Keratinocyte (primary cell): ENCODE measurements around the gene TMEM132D.

Experiments used
- EZH2 ChIP-seq: IDR thresholded peaks from one replicate; pipeline ENCODE4 v1.6.1; 2012; ENCODE audit warnings: inconsistent platforms, mild to moderate bottlenecking, low read length, moderate library complexity
- TF ChIP-seq, protein P1 (sequence below), 3 experiments: IDR thresholded peaks in 1 of 3; conservative IDR thresholded peaks in 1 of 3; optimal IDR thresholded peaks in 1 of 3; 2 replicates in 2 of 3; 3 replicates in 1 of 3; pipeline versions ENCODE3 to v1.5.1; 2011; ENCODE audit warnings: low read length in 3 of 3, mild to moderate bottlenecking in 3 of 3, moderate library complexity in 2 of 3, control low read depth in 1 of 3, inconsistent platforms in 1 of 3; ENCODE audit not compliant: insufficient read depth in 2 of 3; ENCODE audit errors: extremely low read depth in 1 of 3

DNA sequence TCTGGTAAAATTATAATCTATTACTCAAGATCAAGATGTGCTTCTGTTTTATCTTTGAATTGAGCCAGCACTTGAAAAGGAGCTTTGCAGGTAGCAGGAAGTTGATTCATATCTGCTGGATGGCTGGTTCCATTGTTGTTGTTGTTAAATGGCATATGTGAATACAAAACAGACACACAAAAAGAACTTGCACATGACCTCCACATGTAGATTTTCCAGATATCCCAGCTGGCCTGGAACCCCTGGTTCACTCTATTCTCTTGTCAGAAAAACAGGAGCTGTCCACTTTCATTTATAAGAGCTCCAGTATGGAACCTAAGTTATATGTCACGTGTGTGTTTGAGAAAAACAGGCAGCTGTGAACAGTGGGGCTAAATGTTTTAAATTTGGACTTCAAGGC is 273.9 kb downstream of the TMEM132D start:
- TF ChIP-seq, protein P1, sequence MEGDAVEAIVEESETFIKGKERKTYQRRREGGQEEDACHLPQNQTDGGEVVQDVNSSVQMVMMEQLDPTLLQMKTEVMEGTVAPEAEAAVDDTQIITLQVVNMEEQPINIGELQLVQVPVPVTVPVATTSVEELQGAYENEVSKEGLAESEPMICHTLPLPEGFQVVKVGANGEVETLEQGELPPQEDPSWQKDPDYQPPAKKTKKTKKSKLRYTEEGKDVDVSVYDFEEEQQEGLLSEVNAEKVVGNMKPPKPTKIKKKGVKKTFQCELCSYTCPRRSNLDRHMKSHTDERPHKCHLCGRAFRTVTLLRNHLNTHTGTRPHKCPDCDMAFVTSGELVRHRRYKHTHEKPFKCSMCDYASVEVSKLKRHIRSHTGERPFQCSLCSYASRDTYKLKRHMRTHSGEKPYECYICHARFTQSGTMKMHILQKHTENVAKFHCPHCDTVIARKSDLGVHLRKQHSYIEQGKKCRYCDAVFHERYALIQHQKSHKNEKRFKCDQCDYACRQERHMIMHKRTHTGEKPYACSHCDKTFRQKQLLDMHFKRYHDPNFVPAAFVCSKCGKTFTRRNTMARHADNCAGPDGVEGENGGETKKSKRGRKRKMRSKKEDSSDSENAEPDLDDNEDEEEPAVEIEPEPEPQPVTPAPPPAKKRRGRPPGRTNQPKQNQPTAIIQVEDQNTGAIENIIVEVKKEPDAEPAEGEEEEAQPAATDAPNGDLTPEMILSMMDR (optimal IDR thresholded peaks at IDR 0.05 in 1 of 3, IDR thresholded peaks at IDR 0.05 in 1 of 3, conservative IDR thresholded peaks at IDR 0.05 in 1 of 3; ENCODE audit: extremely low read depth in 1 of 3, insufficient read depth in 2 of 3, low read length in 3 of 3), result no peak
- no peak for TF ChIP-seq EZH2
